HCT116 (cell line): ENCODE measurements around the gene RTN1.

Experiments
- ATF3 ChIP-seq: IDR thresholded peaks from 2 replicates; pipeline ENCODE4 v1.6.1; 2012
- CEBPB ChIP-seq: IDR thresholded peaks from 2 replicates; pipeline ENCODE4 v1.6.1; 2012; ENCODE audit warnings: low read depth
- CTCF ChIP-seq, 3 experiments: fragments of 200-600 bp in 1 of 3; sonication (generic) in 1 of 3; IDR thresholded peaks in 2 of 3; conservative IDR thresholded peaks in 1 of 3; 2 replicates each; pipeline ENCODE4 v1.5.1; 2012 to 2017; ENCODE audit warnings: low read depth in 2 of 3, low read length in 2 of 3, antibody characterized with exemption in 1 of 3, borderline replicate concordance in 1 of 3, control low read depth in 1 of 3, mild to moderate bottlenecking in 1 of 3, mixed read lengths in 1 of 3, mixed run types in 1 of 3, moderate library complexity in 1 of 3; ENCODE audit not compliant: insufficient read depth in 1 of 3
- EZH2 ChIP-seq: fragments of 200-600 bp; sonication (generic); IDR thresholded peaks from 2 replicates; pipeline ENCODE4 v1.6.1; 2017; ENCODE audit warnings: antibody characterized with exemption, mixed run types
- EZH2phosphoT487 ChIP-seq: fragments of 200-600 bp; IDR thresholded peaks from 2 replicates; pipeline ENCODE4 v1.6.1; 2018; ENCODE audit warnings: antibody characterized with exemption, borderline replicate concordance
- MAX ChIP-seq: IDR thresholded peaks from 2 replicates; pipeline ENCODE4 v1.6.1; 2012
- POLR2A ChIP-seq: IDR thresholded peaks from 2 replicates; pipeline ENCODE4 v1.7.0; 2011; ENCODE audit warnings: borderline replicate concordance; ENCODE audit not compliant: insufficient read depth, insufficient read length; ENCODE audit errors: extremely low read depth
- RAD21 ChIP-seq: IDR thresholded peaks from 2 replicates; pipeline ENCODE4 v1.6.1; 2012; ENCODE audit warnings: low read depth, mild to moderate bottlenecking
- SIN3A ChIP-seq: IDR thresholded peaks from 2 replicates; pipeline ENCODE4 v1.6.1; 2012; ENCODE audit warnings: low read depth
- SP1 ChIP-seq: IDR thresholded peaks from 2 replicates; pipeline ENCODE4 v1.6.1; 2012; ENCODE audit warnings: low read depth
- SRF ChIP-seq: IDR thresholded peaks from 2 replicates; pipeline ENCODE4 v1.6.1; 2012; ENCODE audit warnings: low read depth
- YY1 ChIP-seq: IDR thresholded peaks from 2 replicates; pipeline ENCODE4 v1.6.1; 2011; ENCODE audit warnings: low read length, low read depth, moderate library complexity, mild to moderate bottlenecking; ENCODE audit not compliant: insufficient replicate concordance; ENCODE audit errors: extremely low read depth
- ZNF274 ChIP-seq: fragments of 200-500 bp; sonication (Bioruptor generic); IDR thresholded peaks from 2 replicates; pipeline ENCODE4 v1.6.1; 2014; ENCODE audit warnings: mild to moderate bottlenecking, low read depth, low read length, inconsistent platforms

GRCh38 chr14:59844186-59844812 is 26.3 kb downstream of the RTN1 start:
- no peak for TF ChIP-seq MAX
- TF ChIP-seq SIN3A, result no peak
- TF ChIP-seq EZH2, result no peak
- TF ChIP-seq YY1, result no peak
- no peak for TF ChIP-seq CTCF (IDR thresholded peaks at IDR 0.05 in 2 of 3, conservative IDR thresholded peaks at IDR 0.05 in 1 of 3; ENCODE audit: borderline replicate concordance in 1 of 3, insufficient read depth in 1 of 3, low read depth in 2 of 3, low read length in 2 of 3)
- no peak for TF ChIP-seq ZNF274
- no peak for TF ChIP-seq ATF3
- TF ChIP-seq SP1, result no peak
- no peak for TF ChIP-seq RAD21
- no peak for TF ChIP-seq CEBPB
- TF ChIP-seq POLR2A, result no peak
- TF ChIP-seq SRF, result no peak
- TF ChIP-seq EZH2phosphoT487, result no peak
